Keratinocyte (primary cell): ENCODE results near the gene HGS. TPM values are rescaled to one million over a fixed set of nuclear protein-coding genes. Genes with fewer than 3 reads are reported as not detected.

Experiments
- DNase-seq: peaks from one replicate; pipeline ENCODE4 v3.0.0-alpha.2; 2011; ENCODE audit warnings: low read depth, missing footprints, low spot score
- FAIRE-seq: peaks from 2 replicates; lab custom pipeline; 2011; peaks lifted over from hg19 to GRCh38; lab: Jason Lieb, UNC
- H2AFZ ChIP-seq: 2 replicates; pipeline ENCODE4 v1.6.0; 2012; ENCODE audit warnings: low read length, control low read depth, inconsistent platforms; ENCODE audit not compliant: control insufficient read depth
- H3K27ac ChIP-seq: 2 replicates; pipeline ENCODE4 v1.5.1; 2011; ENCODE audit warnings: low read length; ENCODE audit not compliant: control insufficient read depth, insufficient read depth
- H3K27me3 ChIP-seq: 3 replicates; pipeline ENCODE4 v1.6.0; 2011; ENCODE audit warnings: low read length; ENCODE audit not compliant: control insufficient read depth, insufficient read depth; ENCODE audit errors: extremely low read depth
- H3K36me3 ChIP-seq, 2 experiments: 2 replicates in 1 of 2; 3 replicates in 1 of 2; pipeline ENCODE4 v1.5.1; 2011; ENCODE audit warnings: low read length in 2 of 2, mild to moderate bottlenecking in 1 of 2; ENCODE audit not compliant: control insufficient read depth in 2 of 2, insufficient read depth in 2 of 2; ENCODE audit errors: extremely low read depth in 1 of 2
- H3K4me1 ChIP-seq: 3 replicates; pipeline ENCODE4 v1.5.1; 2011; ENCODE audit warnings: low read length; ENCODE audit not compliant: control insufficient read depth, insufficient read depth; ENCODE audit errors: extremely low read depth
- H3K4me2 ChIP-seq: 3 replicates; pipeline ENCODE4 v1.6.0; 2011; ENCODE audit warnings: low read depth, low read length; ENCODE audit not compliant: control insufficient read depth, insufficient read depth; ENCODE audit errors: extremely low read depth
- H3K4me3 ChIP-seq, 3 experiments: fragments of 200-600 bp in 1 of 3; sonication (generic) in 1 of 3; 2 replicates in 2 of 3; 3 replicates in 1 of 3; pipeline ENCODE4 v1.5.1; 2011 to 2016; ENCODE audit warnings: low read length in 3 of 3, mild to moderate bottlenecking in 3 of 3, control low read depth in 2 of 3, inconsistent platforms in 1 of 3, low read depth in 1 of 3, mixed read lengths in 1 of 3, mixed run types in 1 of 3, moderate library complexity in 1 of 3; ENCODE audit not compliant: control insufficient read depth in 2 of 3, insufficient read depth in 2 of 3; ENCODE audit errors: extremely low read depth in 1 of 3
- H3K79me2 ChIP-seq: 2 replicates; pipeline ENCODE4 v1.6.0; 2012; ENCODE audit warnings: low read length; ENCODE audit not compliant: control insufficient read depth, insufficient read depth
- H3K9ac ChIP-seq: 3 replicates; pipeline ENCODE4 v1.6.0; 2011; ENCODE audit warnings: low read length; ENCODE audit not compliant: control insufficient read depth, insufficient read depth; ENCODE audit errors: extremely low read depth
- H3K9me1 ChIP-seq: 3 replicates; pipeline ENCODE4 v1.6.0; 2011; ENCODE audit warnings: low read length; ENCODE audit not compliant: control insufficient read depth, insufficient read depth; ENCODE audit errors: extremely low read depth
- H3K9me3 ChIP-seq: 2 replicates; pipeline ENCODE4 v1.5.1; 2012; ENCODE audit warnings: low read depth, low read length; ENCODE audit not compliant: control insufficient read depth
- H4K20me1 ChIP-seq: 3 replicates; pipeline ENCODE4 v1.6.0; 2011; ENCODE audit warnings: low read length; ENCODE audit not compliant: control insufficient read depth, insufficient read depth; ENCODE audit errors: extremely low read depth
- EZH2 ChIP-seq: IDR thresholded peaks from one replicate; pipeline ENCODE4 v1.6.1; 2012; ENCODE audit warnings: inconsistent platforms, mild to moderate bottlenecking, low read length, moderate library complexity
- dilution Hi-C: fragments of 300-500 bp; cut with MboI; formaldehyde crosslinking; loops from one replicate; pipeline ENCODE4 v1.7.0; 2020; ENCODE audit warnings: low sequenced_read_pairs; ENCODE audit not compliant: extremely low pct_ligation_motif_present
- polyA minus RNA-seq, 3 experiments: library from RNA; depleted of rRNA, polyadenylated mRNA; stranded (reverse); fragments of >200 nt; gene quantifications; 1 replicate in 1 of 3; 2 replicates in 1 of 3; 3 replicates in 1 of 3; pipeline ENCODE4 v1.2.3, GENCODE V29; 2011
- polyA plus RNA-seq, 5 experiments: library from polyadenylated mRNA; depleted of rRNA in 3 of 5; stranded (reverse) in 3 of 5; stranded (forward) in 1 of 5; unstranded in 1 of 5; fragments of >200 nt; gene quantifications; 1 replicate in 1 of 5; 2 replicates in 3 of 5; 3 replicates in 1 of 5; pipeline versions ENCODE4 v1.2.1 to v1.2.3, GENCODE V29; 2011 to 2012; ENCODE audit warnings: missing spikeins in 2 of 5, low read depth in 1 of 5, low replicate concordance in 1 of 5
- TF ChIP-seq, protein P1 (sequence below), 3 experiments: IDR thresholded peaks in 1 of 3; conservative IDR thresholded peaks in 1 of 3; optimal IDR thresholded peaks in 1 of 3; 2 replicates in 2 of 3; 3 replicates in 1 of 3; pipeline versions ENCODE3 to v1.5.1; 2011; ENCODE audit warnings: low read length in 3 of 3, mild to moderate bottlenecking in 3 of 3, moderate library complexity in 2 of 3, control low read depth in 1 of 3, inconsistent platforms in 1 of 3; ENCODE audit not compliant: insufficient read depth in 2 of 3; ENCODE audit errors: extremely low read depth in 1 of 3

The HGS gene, protein sequence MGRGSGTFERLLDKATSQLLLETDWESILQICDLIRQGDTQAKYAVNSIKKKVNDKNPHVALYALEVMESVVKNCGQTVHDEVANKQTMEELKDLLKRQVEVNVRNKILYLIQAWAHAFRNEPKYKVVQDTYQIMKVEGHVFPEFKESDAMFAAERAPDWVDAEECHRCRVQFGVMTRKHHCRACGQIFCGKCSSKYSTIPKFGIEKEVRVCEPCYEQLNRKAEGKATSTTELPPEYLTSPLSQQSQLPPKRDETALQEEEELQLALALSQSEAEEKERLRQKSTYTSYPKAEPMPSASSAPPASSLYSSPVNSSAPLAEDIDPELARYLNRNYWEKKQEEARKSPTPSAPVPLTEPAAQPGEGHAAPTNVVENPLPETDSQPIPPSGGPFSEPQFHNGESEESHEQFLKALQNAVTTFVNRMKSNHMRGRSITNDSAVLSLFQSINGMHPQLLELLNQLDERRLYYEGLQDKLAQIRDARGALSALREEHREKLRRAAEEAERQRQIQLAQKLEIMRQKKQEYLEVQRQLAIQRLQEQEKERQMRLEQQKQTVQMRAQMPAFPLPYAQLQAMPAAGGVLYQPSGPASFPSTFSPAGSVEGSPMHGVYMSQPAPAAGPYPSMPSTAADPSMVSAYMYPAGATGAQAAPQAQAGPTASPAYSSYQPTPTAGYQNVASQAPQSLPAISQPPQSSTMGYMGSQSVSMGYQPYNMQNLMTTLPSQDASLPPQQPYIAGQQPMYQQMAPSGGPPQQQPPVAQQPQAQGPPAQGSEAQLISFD
- 79.6 to 84.1 TPM (median 81.9 TPM) in 3 replicates for polyA plus RNA-seq
- 129 TPM for polyA plus RNA-seq (2011; ENCODE audit: low read depth)
- polyA plus RNA-seq (2011; cell fraction: cytosol; rRNA removed): 52.0 and 88.7 TPM in 2 replicates
- 202 and 243 TPM in 2 replicates for polyA plus RNA-seq (2011; cell fraction: nucleus; rRNA removed)
- polyA plus RNA-seq (2012; ENCODE audit: low replicate concordance): 78.6 and 84.6 TPM in 2 replicates
- polyA minus RNA-seq: 119 to 188 TPM (median 121 TPM) in 3 replicates
- polyA minus RNA-seq (2011; cell fraction: cytosol; rRNA and poly(A)+ RNA removed): 127 TPM
- 73.6 and 83.2 TPM in 2 replicates for polyA minus RNA-seq (2011; cell fraction: nucleus; rRNA and poly(A)+ RNA removed)

DNA sequence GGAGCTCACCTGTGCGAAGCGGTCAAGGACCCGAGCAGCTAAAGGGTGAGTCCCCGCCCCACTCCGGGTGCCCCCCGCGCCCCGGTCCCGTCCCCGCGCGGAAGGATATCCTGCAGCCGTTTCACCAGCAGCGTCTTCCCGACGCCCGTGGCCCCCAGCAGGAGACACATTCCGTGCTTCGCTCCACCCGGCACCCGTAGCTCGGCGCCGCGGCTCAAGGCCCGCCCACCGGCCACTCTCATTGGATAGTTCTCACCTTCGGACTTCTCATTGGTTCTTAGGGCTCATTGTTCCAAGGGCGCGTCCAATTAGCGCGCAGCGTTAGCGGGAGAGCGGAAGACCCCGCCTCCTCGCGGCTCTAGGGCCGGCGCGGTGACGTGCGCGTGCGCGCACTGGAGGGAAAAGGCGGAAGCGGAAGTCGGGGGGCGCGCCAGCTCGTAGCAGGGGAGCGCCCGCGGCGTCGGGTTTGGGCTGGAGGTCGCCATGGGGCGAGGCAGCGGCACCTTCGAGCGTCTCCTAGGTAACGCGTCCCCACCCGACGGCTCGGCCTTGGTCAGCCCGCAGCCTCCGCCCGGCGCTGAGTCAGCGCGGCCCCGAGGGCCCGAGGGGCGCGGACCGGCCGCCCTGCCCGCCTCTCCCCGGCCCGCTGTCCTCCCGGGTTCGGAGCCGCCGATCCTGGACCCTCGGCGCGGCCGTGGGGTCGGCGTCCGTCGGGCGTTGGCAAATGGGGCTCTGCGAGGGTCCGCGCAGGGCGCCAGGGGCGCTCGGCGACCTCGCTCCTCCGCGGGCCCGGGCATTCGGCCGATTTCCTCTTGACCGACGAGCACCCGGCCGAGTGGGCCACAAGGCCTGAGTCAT lies at the start of gene HGS, which contains the start of gene ARL16:
Gene HGS, plus strand, starts transcription at position 428 of the 858 bp plus-strand sequence. Its CDS starts 56 bp downstream, at position 484.
Gene ARL16, minus strand, starts transcription at position 214 of the 858 bp plus-strand sequence. Its CDS starts 44 bp downstream, at position 170.
- Histone ChIP-seq H3K4me1 (peaks cover 30% of the 10 kb centered on the region), H3K9me3 (no peaks in the 10 kb centered on the region), H3K9me1 (no peaks in the 10 kb centered on the region), H3K9ac (peak within 1 kb of the TSS; percentile 83), H4K20me1 (peaks cover 22% of the 10 kb centered on the region), H2AFZ (peak within 1 kb of the TSS; percentile 74), H3K4me2 (peak within 1 kb of the TSS; percentile 97), H3K27me3 (no peaks in the 10 kb centered on the region), H3K27ac (peak within 1 kb of the TSS; percentile 93), H3K36me3 (peaks cover 34 to 36% of the 10 kb centered on the region in 2 experiments), H3K79me2 (peaks cover 64% of the 10 kb centered on the region), H3K4me3 (peak within 1 kb of the TSS; percentile 85 to 99 (median 89))
- FAIRE-seq (peak; percentile 80), DNase-seq (peak; percentile 90)
- dilution Hi-C loops: no loop called here
- TF ChIP-seq EZH2: no peak
- TF ChIP-seq, protein P1, sequence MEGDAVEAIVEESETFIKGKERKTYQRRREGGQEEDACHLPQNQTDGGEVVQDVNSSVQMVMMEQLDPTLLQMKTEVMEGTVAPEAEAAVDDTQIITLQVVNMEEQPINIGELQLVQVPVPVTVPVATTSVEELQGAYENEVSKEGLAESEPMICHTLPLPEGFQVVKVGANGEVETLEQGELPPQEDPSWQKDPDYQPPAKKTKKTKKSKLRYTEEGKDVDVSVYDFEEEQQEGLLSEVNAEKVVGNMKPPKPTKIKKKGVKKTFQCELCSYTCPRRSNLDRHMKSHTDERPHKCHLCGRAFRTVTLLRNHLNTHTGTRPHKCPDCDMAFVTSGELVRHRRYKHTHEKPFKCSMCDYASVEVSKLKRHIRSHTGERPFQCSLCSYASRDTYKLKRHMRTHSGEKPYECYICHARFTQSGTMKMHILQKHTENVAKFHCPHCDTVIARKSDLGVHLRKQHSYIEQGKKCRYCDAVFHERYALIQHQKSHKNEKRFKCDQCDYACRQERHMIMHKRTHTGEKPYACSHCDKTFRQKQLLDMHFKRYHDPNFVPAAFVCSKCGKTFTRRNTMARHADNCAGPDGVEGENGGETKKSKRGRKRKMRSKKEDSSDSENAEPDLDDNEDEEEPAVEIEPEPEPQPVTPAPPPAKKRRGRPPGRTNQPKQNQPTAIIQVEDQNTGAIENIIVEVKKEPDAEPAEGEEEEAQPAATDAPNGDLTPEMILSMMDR (optimal IDR thresholded peaks at IDR 0.05 in 1 of 3, IDR thresholded peaks at IDR 0.05 in 1 of 3, conservative IDR thresholded peaks at IDR 0.05 in 1 of 3; ENCODE audit: extremely low read depth in 1 of 3, insufficient read depth in 2 of 3, low read length in 3 of 3): no peak

DNA sequence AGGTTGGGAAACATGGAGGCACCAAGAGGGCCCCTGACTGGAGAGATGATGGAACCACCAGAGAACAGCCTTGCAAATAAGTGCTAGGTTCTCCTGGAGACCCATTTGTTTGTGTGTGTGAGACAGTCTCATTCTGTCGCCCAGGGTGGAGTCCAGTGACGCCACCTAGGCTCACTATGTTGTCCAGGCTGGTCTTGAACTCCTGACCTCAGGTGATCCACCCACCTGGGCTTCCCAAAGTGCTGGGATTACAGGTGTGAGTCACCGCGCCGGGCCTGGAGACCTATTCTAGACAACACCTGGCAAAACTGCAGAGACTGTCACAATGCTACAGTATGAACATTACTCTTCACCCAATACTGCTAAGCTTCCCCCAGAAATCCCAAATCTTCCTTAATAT lies 48.4 kb upstream of the HGS start:
- no peak for FAIRE-seq
- H3K9me1 ChIP-seq: peaks cover 3% of the 10 kb centered on the region
- dilution Hi-C loops: no loop called here
- H3K4me1 ChIP-seq: peaks cover 13% of the 10 kb centered on the region
- H3K79me2 ChIP-seq: peaks cover 57% of the 10 kb centered on the region
- H3K9ac ChIP-seq: peak overlapping the region; percentile 96
- peak overlapping the region; percentile 82 for H3K4me2 ChIP-seq
- no peaks in the 10 kb centered on the region for H3K27me3 ChIP-seq
- no peaks in the 10 kb centered on the region for H3K9me3 ChIP-seq
- TF ChIP-seq, protein P1 (optimal IDR thresholded peaks at IDR 0.05 in 1 of 3, IDR thresholded peaks at IDR 0.05 in 1 of 3, conservative IDR thresholded peaks at IDR 0.05 in 1 of 3; ENCODE audit: extremely low read depth in 1 of 3, insufficient read depth in 2 of 3, low read length in 3 of 3): no peak
- TF ChIP-seq EZH2: no peak
- H3K27ac ChIP-seq: peak overlapping the region; percentile 83
- H2AFZ ChIP-seq: no peak overlapping the region
- H4K20me1 ChIP-seq: peaks cover 3% of the 10 kb centered on the region
- DNase-seq: no peak
- H3K36me3 ChIP-seq: peaks cover 2% of the 10 kb centered on the region in 2 experiments
- peak overlapping the region; percentile 85 to 97 (median 88) for H3K4me3 ChIP-seq
